GM12878 (cell line): ENCODE results near the gene DNAJC12. TPM values are rescaled to one million over a fixed set of nuclear protein-coding genes. Genes with fewer than 3 reads are reported as not detected.

Source experiments
- BCLAF1 ChIP-seq: fragments of 450-650 bp; IDR thresholded peaks from 2 replicates; pipeline ENCODE4 v1.6.1; 2017; ENCODE audit warnings: antibody characterized with exemption, mild to moderate bottlenecking, moderate library complexity
- BMI1 ChIP-seq: fragments of 450-650 bp; IDR thresholded peaks from 2 replicates; pipeline ENCODE4 v1.6.1; 2016; ENCODE audit warnings: mild to moderate bottlenecking, moderate library complexity, borderline replicate concordance
- RBBP5 ChIP-seq: fragments of 200-600 bp; sonication (generic); conservative IDR thresholded peaks from 2 replicates; pipeline ENCODE4 v1.6.1; 2016
- STAT1 ChIP-seq: fragments of 450-650 bp; conservative IDR thresholded peaks from 2 replicates; pipeline ENCODE4 v1.6.1; 2014; ENCODE audit warnings: antibody characterized with exemption, mild to moderate bottlenecking
- ZNF217 ChIP-seq: fragments of 450-650 bp; IDR thresholded peaks from 2 replicates; pipeline ENCODE4 v1.6.1; 2017; ENCODE audit warnings: antibody characterized with exemption, mild to moderate bottlenecking
- ZNF274 ChIP-seq: IDR thresholded peaks from one replicate; pipeline ENCODE4 v1.8.0; 2011; ENCODE audit not compliant: insufficient read length, insufficient read depth
- polyA plus RNA-seq, 11 experiments: library from polyadenylated mRNA; depleted of rRNA in 4 of 11; unstranded in 6 of 11; stranded (reverse) in 5 of 11; fragments of >200 nt; fragmentation: Nextera tagmentation in 4 of 11; fragmentation: Illumina TruSeq in 1 of 11; extraction: Ambion mirVana in 4 of 11; extraction: Trizol in 1 of 11; gene quantifications; 1 replicate in 1 of 11; 2 replicates in 10 of 11; pipeline versions ENCODE4 v1.2.1 to v1.2.3, GENCODE V29; 2011 to 2016; ENCODE audit warnings: inconsistent platforms in 2 of 11, missing spikeins in 2 of 11, low read depth in 1 of 11
- total RNA-seq, 4 experiments: library from RNA; depleted of rRNA in 3 of 4; stranded (reverse); fragments of >200 nt in 3 of 4; fragmentation: Illumina TruSeq in 1 of 4; extraction: Trizol in 1 of 4; gene quantifications; 2 replicates each; pipeline versions ENCODE4 v1.2.1 to v1.2.3, GENCODE V29; 2013 to 2021
- TF ChIP-seq, protein P1 (sequence below): fragments of 450-650 bp; formaldehyde crosslinking; IDR thresholded peaks from 2 replicates; pipeline ENCODE4 v1.5.0; 2022; ENCODE audit warnings: mild to moderate bottlenecking, missing genetic modification characterization

Gene DNAJC12
- total and polyA plus RNA-seq, 10 of the 15 experiments (the other 5 are each of a cell fraction or from before 2014, with no cell fraction given) = 1.1 to 4.5 (median 3.0) TPM

GRCh38 chr10:67884313-67884841 lies 46.4 kb upstream of the DNAJC12 start, which contains the start of gene SIRT1 (continued):
- TF ChIP-seq, protein P1, sequence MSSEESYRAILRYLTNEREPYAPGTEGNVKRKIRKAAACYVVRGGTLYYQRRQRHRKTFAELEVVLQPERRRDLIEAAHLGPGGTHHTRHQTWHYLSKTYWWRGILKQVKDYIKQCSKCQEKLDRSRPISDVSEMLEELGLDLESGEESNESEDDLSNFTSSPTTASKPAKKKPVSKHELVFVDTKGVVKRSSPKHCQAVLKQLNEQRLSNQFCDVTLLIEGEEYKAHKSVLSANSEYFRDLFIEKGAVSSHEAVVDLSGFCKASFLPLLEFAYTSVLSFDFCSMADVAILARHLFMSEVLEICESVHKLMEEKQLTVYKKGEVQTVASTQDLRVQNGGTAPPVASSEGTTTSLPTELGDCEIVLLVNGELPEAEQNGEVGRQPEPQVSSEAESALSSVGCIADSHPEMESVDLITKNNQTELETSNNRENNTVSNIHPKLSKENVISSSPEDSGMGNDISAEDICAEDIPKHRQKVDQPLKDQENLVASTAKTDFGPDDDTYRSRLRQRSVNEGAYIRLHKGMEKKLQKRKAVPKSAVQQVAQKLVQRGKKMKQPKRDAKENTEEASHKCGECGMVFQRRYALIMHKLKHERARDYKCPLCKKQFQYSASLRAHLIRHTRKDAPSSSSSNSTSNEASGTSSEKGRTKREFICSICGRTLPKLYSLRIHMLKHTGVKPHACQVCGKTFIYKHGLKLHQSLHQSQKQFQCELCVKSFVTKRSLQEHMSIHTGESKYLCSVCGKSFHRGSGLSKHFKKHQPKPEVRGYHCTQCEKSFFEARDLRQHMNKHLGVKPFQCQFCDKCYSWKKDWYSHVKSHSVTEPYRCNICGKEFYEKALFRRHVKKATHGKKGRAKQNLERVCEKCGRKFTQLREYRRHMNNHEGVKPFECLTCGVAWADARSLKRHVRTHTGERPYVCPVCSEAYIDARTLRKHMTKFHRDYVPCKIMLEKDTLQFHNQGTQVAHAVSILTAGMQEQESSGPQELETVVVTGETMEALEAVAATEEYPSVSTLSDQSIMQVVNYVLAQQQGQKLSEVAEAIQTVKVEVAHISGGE (CRISPR knock-in tag) = 0 out of 2 replicates have a peak, but pooled peaks have one; percentile 32
- TF ChIP-seq STAT1 (no peak), RBBP5 (no peak), BCLAF1 (no peak), ZNF274 (no peak), ZNF217 (peak; percentile 74; the same call in 1 of the 2 replicates), BMI1 (no peak)
